SK-N-SH (cell line): Measurements from ENCODE around the gene TMEM198. TPM values are rescaled to one million over a fixed set of nuclear protein-coding genes. Genes with fewer than 3 reads are reported as not detected.

Experiments
- CTCF ChIA-PET: fragments of 300-600, 350-600 bp; formaldehyde crosslinking; extraction: SDS; loops from one replicate; lab custom pipeline; 2021; lab: Yijun Ruan, JAX
- POLR2A ChIA-PET: fragments of 350-600 bp; sonication (Branson Sonifier 250); formaldehyde crosslinking; extraction: SDS; loops from one replicate; lab custom pipeline; 2020; ENCODE audit warnings: antibody characterized with exemption, inconsistent platforms; lab: Yijun Ruan, JAX
- DNase-seq: peaks from one replicate; pipeline ENCODE4 v3.0.0; 2012
- H2AFZ ChIP-seq: fragments of 200-600 bp; sonication (generic); 2 replicates; pipeline ENCODE4 v1.8.1; 2016; ENCODE audit warnings: antibody characterized with exemption, mild to moderate bottlenecking, low read depth
- H3F3A ChIP-seq: fragments of 200-600 bp; sonication (generic); replicated peaks from 2 replicates; pipeline ENCODE3; 2016; ENCODE audit warnings: antibody characterized with exemption, mild to moderate bottlenecking; ENCODE audit not compliant: insufficient read depth
- H3K27ac ChIP-seq, 2 experiments: fragments of 200-500 bp in 1 of 2; fragments of 200-600 bp in 1 of 2; sonication (Bioruptor generic) in 1 of 2; sonication (generic), shearing (Covaris generic) in 1 of 2; 2 replicates each; pipeline versions ENCODE4 v1.5.1 to v1.6.1; 2014 to 2016; ENCODE audit warnings: low read depth in 2 of 2, inconsistent platforms in 1 of 2, low read length in 1 of 2, mild to moderate bottlenecking in 1 of 2, mixed read lengths in 1 of 2
- H3K27me3 ChIP-seq: fragments of 200-600 bp; sonication (generic), shearing (Covaris generic); 2 replicates; pipeline ENCODE4 v1.6.1; 2016; ENCODE audit warnings: mixed run types; ENCODE audit not compliant: insufficient read depth
- H3K36me3 ChIP-seq, 2 experiments: fragments of 200-500 bp in 1 of 2; fragments of 200-600 bp in 1 of 2; sonication (Bioruptor generic) in 1 of 2; sonication (generic) in 1 of 2; replicated peaks in 1 of 2; 2 replicates each; pipeline versions ENCODE3 to v1.5.1; 2014 to 2016; ENCODE audit warnings: low read length in 1 of 2, mild to moderate bottlenecking in 1 of 2; ENCODE audit not compliant: insufficient read depth in 2 of 2, control insufficient read depth in 1 of 2
- H3K4me1 ChIP-seq, 2 experiments: fragments of 200-500 bp in 1 of 2; fragments of 200-600 bp in 1 of 2; sonication (Bioruptor generic) in 1 of 2; sonication (generic), shearing (Covaris generic) in 1 of 2; 2 replicates each; pipeline versions ENCODE4 v1.5.1 to v1.6.1; 2014 to 2016; ENCODE audit warnings: low read depth in 1 of 2, low read length in 1 of 2, mixed run types in 1 of 2; ENCODE audit not compliant: insufficient read depth in 2 of 2, control insufficient read depth in 1 of 2
- H3K4me2 ChIP-seq: fragments of 200-600 bp; sonication (generic), shearing (Covaris generic); 2 replicates; pipeline ENCODE4 v1.6.1; 2017; ENCODE audit warnings: mixed run types
- H3K4me3 ChIP-seq, 2 experiments: fragments of 200-500 bp in 1 of 2; fragments of 200-600 bp in 1 of 2; sonication (Bioruptor generic) in 1 of 2; sonication (generic), shearing (Covaris generic) in 1 of 2; 2 replicates each; pipeline versions ENCODE4 v1.5.1 to v1.8.1; 2014 to 2016; ENCODE audit warnings: low read depth in 2 of 2, inconsistent platforms in 1 of 2, low read length in 1 of 2, mild to moderate bottlenecking in 1 of 2, mixed read lengths in 1 of 2, moderate library complexity in 1 of 2
- H3K79me2 ChIP-seq: fragments of 200-600 bp; sonication (generic); 2 replicates; pipeline ENCODE4 v1.8.1; 2017; ENCODE audit warnings: mild to moderate bottlenecking; ENCODE audit not compliant: insufficient read depth
- H3K9ac ChIP-seq: fragments of 200-600 bp; sonication (generic); 2 replicates; pipeline ENCODE4 v1.6.1; 2017; ENCODE audit warnings: mixed run types
- H3K9me2 ChIP-seq: fragments of 200-600 bp; sonication (generic); 2 replicates; pipeline ENCODE4 v1.6.1; 2017; ENCODE audit warnings: mixed run types
- H3K9me3 ChIP-seq: fragments of 200-600 bp; sonication (generic); 2 replicates; pipeline ENCODE4 v1.6.1; 2017; ENCODE audit warnings: mixed run types, mild to moderate bottlenecking, moderate library complexity
- H4K20me1 ChIP-seq: fragments of 200-600 bp; sonication (generic); 2 replicates; pipeline ENCODE4 v1.6.1; 2017; ENCODE audit warnings: mild to moderate bottlenecking, mixed run types; ENCODE audit not compliant: insufficient read depth
- CHD2 ChIP-seq: fragments of 150-350 bp; IDR thresholded peaks from 2 replicates; pipeline ENCODE4 v1.6.1; 2018; ENCODE audit warnings: low read length; ENCODE audit not compliant: partially characterized antibody
- EZH2phosphoT487 ChIP-seq: fragments of 200-600 bp; sonication (generic); IDR thresholded peaks from 2 replicates; pipeline ENCODE4 v1.6.1; 2017; ENCODE audit warnings: low read depth, mixed run types, mild to moderate bottlenecking, antibody characterized with exemption, moderate library complexity, borderline replicate concordance
- FOSL2 ChIP-seq: IDR thresholded peaks from 2 replicates; pipeline ENCODE4 v1.4.0; 2012; ENCODE audit warnings: low read depth, mild to moderate bottlenecking, moderate library complexity, borderline replicate concordance
- FOXJ3 ChIP-seq: sonication (generic); formaldehyde crosslinking; IDR thresholded peaks from 2 replicates; pipeline ENCODE4 v1.5.1; 2020; ENCODE audit warnings: mild to moderate bottlenecking, missing genetic modification reagents
- FOXM1 ChIP-seq: IDR thresholded peaks from 2 replicates; pipeline ENCODE4 v1.4.0; 2012; ENCODE audit warnings: low read depth, mild to moderate bottlenecking
- GABPA ChIP-seq: IDR thresholded peaks from 2 replicates; pipeline ENCODE4 v1.4.0; 2012; ENCODE audit warnings: low read depth, mild to moderate bottlenecking
- GATA2 ChIP-seq: sonication (generic); formaldehyde crosslinking; IDR thresholded peaks from 2 replicates; pipeline ENCODE4 v1.5.0; 2020; ENCODE audit warnings: mild to moderate bottlenecking, missing genetic modification reagents
- IRF3 ChIP-seq: fragments of 150-350 bp; IDR thresholded peaks from 2 replicates; pipeline ENCODE4 v1.6.1; 2016; ENCODE audit warnings: mild to moderate bottlenecking, low read depth, low read length
- JUND ChIP-seq: IDR thresholded peaks from 2 replicates; pipeline ENCODE4 v1.4.0; 2012
- MEF2A ChIP-seq: IDR thresholded peaks from 2 replicates; pipeline ENCODE4 v1.4.0; 2012; ENCODE audit warnings: low read depth, borderline replicate concordance
- NFIC ChIP-seq: IDR thresholded peaks from 2 replicates; pipeline ENCODE4 v1.4.0; 2012; ENCODE audit warnings: borderline replicate concordance
- POLR2AphosphoS5 ChIP-seq: IDR thresholded peaks from 2 replicates; pipeline ENCODE4 v1.6.1; 2012; ENCODE audit warnings: low read depth, low read length
- RAD21 ChIP-seq: IDR thresholded peaks from 2 replicates; pipeline ENCODE4 v1.6.1; 2012; ENCODE audit warnings: mild to moderate bottlenecking, low read length
- RCOR1 ChIP-seq: fragments of 150-350 bp; IDR thresholded peaks from 2 replicates; pipeline ENCODE4 v1.6.1; 2017; ENCODE audit warnings: antibody characterized with exemption, low read length
- REST ChIP-seq: IDR thresholded peaks from 2 replicates; pipeline ENCODE4 v1.6.1; 2012; ENCODE audit warnings: mild to moderate bottlenecking, low read depth, low read length, moderate library complexity
- RFX5 ChIP-seq: IDR thresholded peaks from 2 replicates; pipeline ENCODE4 v1.6.1; 2012; ENCODE audit warnings: mild to moderate bottlenecking, improper control_type of control experiment, low read length
- RXRA ChIP-seq: IDR thresholded peaks from 2 replicates; pipeline ENCODE4 v1.4.0; 2012; ENCODE audit warnings: low read depth, mild to moderate bottlenecking, borderline replicate concordance
- SIN3A ChIP-seq: IDR thresholded peaks from 2 replicates; pipeline ENCODE4 v1.6.1; 2012; ENCODE audit warnings: low read depth, mild to moderate bottlenecking, low read length, moderate library complexity, borderline replicate concordance
- SMC3 ChIP-seq: IDR thresholded peaks from 2 replicates; pipeline ENCODE4 v1.6.1; 2012; ENCODE audit warnings: low read depth, low read length, improper control_type of control experiment
- TAF1 ChIP-seq: IDR thresholded peaks from 2 replicates; pipeline ENCODE4 v1.6.1; 2012; ENCODE audit warnings: low read depth, mild to moderate bottlenecking, low read length, moderate library complexity, borderline replicate concordance
- TEAD4 ChIP-seq: IDR thresholded peaks from 2 replicates; pipeline ENCODE4 v1.4.0; 2012; ENCODE audit warnings: mild to moderate bottlenecking, borderline replicate concordance; ENCODE audit not compliant: insufficient read depth
- USF2 ChIP-seq: fragments of 150-350 bp; IDR thresholded peaks from 2 replicates; pipeline ENCODE4 v1.6.1; 2017; ENCODE audit warnings: antibody characterized with exemption, low read length, low read depth, borderline replicate concordance
- YY1 ChIP-seq: IDR thresholded peaks from 2 replicates; pipeline ENCODE4 v1.4.0; 2012; ENCODE audit warnings: low read depth, mild to moderate bottlenecking
- ZBTB33 ChIP-seq: IDR thresholded peaks from 2 replicates; pipeline ENCODE4 v1.4.0; 2012; ENCODE audit warnings: low read depth, borderline replicate concordance
- WGBS: methylation state at CpG from one replicate; pipeline ENCODE4 v1.1.6; 2017; ENCODE audit warnings: low lambda C conversion rate; 5-methylcytosine and 5-hydroxymethylcytosine counted together
- polyA plus RNA-seq, 3 experiments: library from polyadenylated mRNA; depleted of rRNA; stranded (reverse); fragments of >200 nt; gene quantifications; 2 replicates each; pipeline ENCODE4 v1.2.3, GENCODE V29; 2012

TMEM198 gene
- polyA plus RNA-seq, 1 of the 3 experiments (the other 2 are of a cell fraction), result 4.7 TPM

GRCh38 chr2:219498280-219499057 lies 45.4 kb upstream of the TMEM198 start, which contains the start of gene GMPPA (continued):
- TF ChIP-seq ZBTB33, result peak; percentile 99
- TF ChIP-seq SIN3A, result peak; percentile 96
- no peak for TF ChIP-seq NFIC
- TF ChIP-seq TEAD4, result no peak
- TF ChIP-seq GABPA, result peak; percentile 31; the same call in 1 of the 2 replicates
- no peak for TF ChIP-seq FOSL2
- TF ChIP-seq POLR2AphosphoS5, result peak; percentile 66
- TF ChIP-seq JUND, result no peak
- TF ChIP-seq EZH2phosphoT487, result no peak
- no peak for TF ChIP-seq RCOR1
- TF ChIP-seq RFX5, result no peak
- TF ChIP-seq IRF3, result no peak
- TF ChIP-seq FOXJ3, result no peak
- no peak for TF ChIP-seq RXRA
- peak; percentile 55; the same call in 1 of the 2 replicates for TF ChIP-seq GATA2
- TF ChIP-seq FOXM1, result no peak
- TF ChIP-seq MEF2A, result no peak
- no peak for TF ChIP-seq YY1
- peak; percentile 55; the same call in 1 of the 2 replicates for TF ChIP-seq USF2

- H3K4me1 ChIP-seq, result peaks cover 16 to 73% of the 10 kb centered on the region in 2 experiments
- H3K4me3 ChIP-seq, result peak overlapping the region; percentile 81 to 85
- CTCF ChIA-PET, result interaction anchor here (0.8 to 62.1 kb wide), 4 partner anchors 5 to 110 kb away, joined by 4 to 2824 read pairs (median 1416); partner anchors contain the start of genes ASIC4, CHPF, GMPPA and TMEM198
- peaks cover 5 to 12% of the 10 kb centered on the region in 2 experiments for H3K36me3 ChIP-seq
- H2AFZ ChIP-seq, result peak overlapping the region; percentile 24; the same call in 1 of the 2 replicates
- no peaks in the 10 kb centered on the region for H3F3A ChIP-seq
- H3K27me3 ChIP-seq, result no peaks in the 10 kb centered on the region
- H3K9me3 ChIP-seq, result no peaks in the 10 kb centered on the region
- peak overlapping the region; percentile 98 for H3K4me2 ChIP-seq
- WGBS, result 3% methylated on average over 3 of the region's 3 CpGs
- POLR2A ChIA-PET, result interaction anchor here (0.6 to 4.6 kb wide), 11 partner anchors 8 to 1202 kb away, joined by 3 to 53 read pairs (median 12); partner anchors contain the start of genes ASIC4, CHPF and TMEM198
- no peaks in the 10 kb centered on the region for H4K20me1 ChIP-seq
- H3K79me2 ChIP-seq, result peaks cover 20% of the 10 kb centered on the region
- H3K27ac ChIP-seq, result peak overlapping the region; percentile 81 to 99
- H3K9me2 ChIP-seq, result no peaks in the 10 kb centered on the region
- peak overlapping the region; percentile 90 for H3K9ac ChIP-seq
- no peak for DNase-seq
- TF ChIP-seq POLR2AphosphoS5 (no peak), RAD21 (no peak), TAF1 (no peak), RCOR1 (no peak), IRF3 (no peak), SMC3 (no peak), REST (no peak), CHD2 (no peak)
Measured at GRCh38 chr2:219499058-219499307, 44.8 kb upstream of the TMEM198 start.
